Measurements from ENCODE around the gene C1QTNF1.
A peak's percentile ranks its signal among the peaks of the same experiment; 100 is the strongest.

C1QTNF1 gene

DNA sequence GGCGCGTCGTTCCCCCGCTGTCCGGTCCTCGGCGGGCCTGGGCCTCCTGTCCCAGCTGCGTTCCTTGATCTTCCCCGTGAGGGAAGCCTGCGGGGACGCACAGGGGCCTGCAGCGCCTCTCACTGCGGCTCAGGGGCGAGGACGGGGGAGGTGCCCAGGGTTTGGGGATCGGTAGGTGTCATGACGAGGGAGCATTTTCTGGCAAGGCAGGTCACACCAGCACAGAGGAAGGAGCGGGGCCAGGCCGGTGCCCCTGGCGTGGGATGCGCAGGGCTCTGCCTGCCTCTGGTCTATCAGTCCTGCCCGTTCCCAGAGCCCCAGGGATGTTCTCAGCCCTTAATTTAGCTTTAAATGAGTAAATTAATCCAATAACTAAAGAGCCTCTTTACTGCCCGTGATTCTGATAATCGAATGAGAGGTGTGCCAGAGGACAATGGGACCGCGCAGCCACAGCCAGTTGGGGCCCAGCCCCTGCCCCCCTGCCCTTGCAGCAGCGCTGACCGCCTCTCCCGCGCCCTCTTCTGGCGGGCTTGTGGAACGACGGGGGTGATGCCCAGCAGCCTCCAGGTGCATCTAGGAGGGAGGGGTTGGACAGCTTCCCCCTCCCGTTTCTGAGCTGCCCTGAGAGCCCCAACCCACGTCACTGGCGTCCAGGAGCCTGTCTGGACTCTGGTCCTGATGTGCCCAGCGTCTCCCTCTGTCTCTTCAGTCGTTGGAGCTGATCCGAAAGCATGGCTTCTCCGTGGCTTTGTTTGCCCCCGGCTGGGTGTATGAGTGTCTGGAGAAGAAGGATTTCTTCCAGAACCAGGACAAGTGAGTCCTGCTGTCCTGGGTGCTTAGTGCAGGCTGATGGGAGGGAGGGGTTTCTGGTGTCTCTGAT is 58.6 kb downstream of the C1QTNF1 start:
- DNase-seq, result peak; percentile 43

DNA sequence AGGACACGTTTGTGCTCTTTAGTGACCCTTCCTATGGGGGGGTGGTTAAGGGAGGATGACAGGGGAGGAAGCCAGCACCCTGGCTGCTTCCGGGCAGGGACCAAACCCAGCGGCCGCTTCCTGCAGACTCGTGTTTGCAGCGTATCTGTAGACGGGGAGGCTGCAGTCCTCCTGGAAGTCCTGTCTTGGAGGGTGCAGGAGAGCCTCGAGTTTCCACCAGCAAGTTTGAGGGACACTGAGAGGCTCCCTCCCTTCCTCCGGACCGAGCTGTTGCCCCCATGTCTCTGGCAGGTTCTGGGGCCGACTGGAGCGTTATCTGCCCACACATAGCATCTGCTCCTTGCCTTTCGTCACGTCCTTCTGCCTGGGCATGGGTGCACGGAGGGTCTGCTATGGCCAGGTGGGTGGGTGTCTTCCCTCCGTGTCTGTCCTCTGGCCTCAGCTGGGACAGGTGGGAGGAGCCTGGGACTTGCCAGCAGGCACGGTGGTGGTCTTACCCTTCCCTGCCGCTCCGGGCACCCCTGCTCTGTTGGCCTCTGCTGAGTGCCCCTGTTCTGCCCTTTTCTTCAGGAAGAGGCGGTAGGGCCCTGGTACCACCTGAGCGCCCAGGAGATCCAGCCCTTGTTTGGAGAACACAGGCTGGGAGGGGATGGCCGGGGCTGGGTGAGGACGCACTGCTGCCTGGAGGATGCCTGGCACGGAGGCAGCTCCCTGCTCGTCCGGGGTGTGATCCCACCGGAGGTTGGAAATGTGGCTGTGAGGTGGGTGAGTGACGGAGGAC is 59.4 kb downstream of the C1QTNF1 start:
- DNase-seq, result no peak

DNA sequence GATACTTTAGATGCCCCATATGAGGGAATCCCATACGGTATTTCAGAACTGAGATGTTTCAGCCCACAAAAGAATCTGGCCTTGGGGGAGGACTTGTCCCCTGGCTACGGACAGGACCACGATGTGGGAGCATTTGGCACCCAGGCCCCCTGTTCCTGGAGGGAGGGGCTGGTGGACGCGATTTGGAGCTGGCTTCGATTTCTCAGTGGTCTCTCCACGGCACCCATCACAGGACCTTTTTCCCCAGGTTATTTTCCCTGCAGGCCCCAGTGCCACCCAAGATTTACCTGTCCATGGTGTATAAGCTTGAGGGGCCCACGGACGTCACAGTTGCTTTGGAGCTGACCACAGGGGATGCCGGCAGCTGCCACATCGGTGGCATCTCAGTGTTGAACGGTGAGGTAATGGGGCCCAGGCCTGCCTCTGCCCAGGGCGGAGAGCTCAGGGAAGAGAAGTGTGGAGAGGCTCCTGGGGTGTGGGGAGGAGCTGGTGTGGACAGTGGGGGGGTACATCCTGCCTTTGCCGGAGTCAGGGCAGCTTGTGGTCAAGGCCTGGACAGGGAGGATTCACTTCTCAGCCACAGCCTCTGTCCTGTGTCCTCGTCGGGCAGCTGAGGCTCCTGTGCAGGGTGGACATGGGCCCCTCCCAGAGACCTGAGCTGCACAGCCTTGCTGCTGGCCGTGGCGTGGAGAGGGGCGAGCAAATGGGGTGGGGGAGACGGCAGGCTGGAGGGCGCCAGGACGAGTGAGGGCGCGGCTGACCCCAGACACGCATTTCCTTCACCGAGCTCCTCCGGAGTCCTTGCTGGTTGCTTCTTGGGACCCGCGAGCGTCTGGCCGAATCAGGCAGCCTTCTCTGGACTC is 60.6 kb downstream of the C1QTNF1 start:
- no peak for DNase-seq

DNA sequence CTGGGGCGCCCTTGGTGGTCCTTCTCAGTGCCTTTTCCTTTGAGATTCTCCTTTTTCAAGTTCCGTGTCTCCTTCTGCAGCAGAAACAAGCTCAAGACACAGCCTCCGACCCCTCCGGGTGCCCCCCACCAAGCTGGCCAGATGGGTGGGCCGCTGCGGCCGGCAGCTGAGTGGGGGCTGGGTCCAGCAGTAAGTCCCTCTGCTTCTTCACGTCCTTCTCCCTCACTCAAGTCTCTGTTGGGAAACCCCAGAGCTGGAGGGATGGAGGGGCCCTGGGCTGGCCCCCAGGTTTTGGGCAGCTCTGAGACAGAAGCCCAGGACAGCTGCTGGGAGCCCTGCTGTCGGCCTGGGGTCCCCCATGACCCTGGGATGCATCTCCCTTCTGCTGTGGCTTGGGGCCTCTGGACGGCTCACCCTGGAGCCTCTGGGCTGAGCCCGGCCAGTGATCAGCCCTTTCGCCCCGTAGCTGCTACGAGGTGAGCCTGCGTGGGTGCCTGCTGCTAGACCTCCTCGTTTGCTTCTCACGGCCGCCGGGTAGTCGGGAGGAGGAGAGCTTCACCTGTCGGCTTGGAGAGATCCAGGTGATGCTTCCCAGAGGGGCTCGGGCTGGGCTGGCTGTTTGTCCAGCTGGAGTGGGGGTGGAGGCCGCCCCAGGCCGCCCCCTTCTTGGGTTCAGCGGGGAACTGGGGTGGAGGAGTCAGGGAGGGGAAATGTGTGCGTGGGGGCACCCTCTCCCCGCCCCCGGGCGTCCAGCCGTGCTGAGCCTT is 61.4 kb downstream of the C1QTNF1 start:
- no peak for DNase-seq

DNA sequence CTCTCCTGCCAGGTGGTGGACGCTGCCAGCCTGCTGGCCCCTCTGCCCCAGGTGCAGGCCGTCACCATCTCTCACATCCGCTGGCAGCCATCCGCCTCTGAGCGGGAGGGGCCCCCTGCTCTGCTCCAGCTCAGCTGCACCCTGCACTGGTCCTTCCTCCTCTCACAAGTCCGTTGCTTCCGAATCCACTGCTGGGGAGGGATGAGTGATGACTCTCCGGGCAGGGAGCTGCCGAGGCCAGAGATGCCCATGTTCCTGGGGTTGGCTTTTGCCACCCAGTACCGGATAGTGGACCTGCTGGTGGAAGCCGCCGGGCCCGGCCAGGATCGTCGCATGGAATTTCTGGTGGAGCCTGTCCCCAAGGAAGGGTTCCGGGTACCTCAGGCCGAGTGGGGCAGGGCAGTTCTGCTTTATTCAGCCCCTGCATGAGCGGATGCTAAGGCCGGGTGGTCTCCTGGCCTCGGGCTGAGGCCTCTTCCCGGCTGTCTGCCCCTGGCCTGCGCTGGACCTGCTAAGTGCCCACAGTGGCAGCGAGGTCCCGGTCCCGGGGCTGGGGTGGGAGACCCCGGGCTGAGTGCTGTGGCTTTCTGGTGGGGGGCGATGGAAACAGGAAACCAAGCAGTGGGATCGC is 62.1 kb downstream of the C1QTNF1 start:
- DNase-seq, result no peak

DNA sequence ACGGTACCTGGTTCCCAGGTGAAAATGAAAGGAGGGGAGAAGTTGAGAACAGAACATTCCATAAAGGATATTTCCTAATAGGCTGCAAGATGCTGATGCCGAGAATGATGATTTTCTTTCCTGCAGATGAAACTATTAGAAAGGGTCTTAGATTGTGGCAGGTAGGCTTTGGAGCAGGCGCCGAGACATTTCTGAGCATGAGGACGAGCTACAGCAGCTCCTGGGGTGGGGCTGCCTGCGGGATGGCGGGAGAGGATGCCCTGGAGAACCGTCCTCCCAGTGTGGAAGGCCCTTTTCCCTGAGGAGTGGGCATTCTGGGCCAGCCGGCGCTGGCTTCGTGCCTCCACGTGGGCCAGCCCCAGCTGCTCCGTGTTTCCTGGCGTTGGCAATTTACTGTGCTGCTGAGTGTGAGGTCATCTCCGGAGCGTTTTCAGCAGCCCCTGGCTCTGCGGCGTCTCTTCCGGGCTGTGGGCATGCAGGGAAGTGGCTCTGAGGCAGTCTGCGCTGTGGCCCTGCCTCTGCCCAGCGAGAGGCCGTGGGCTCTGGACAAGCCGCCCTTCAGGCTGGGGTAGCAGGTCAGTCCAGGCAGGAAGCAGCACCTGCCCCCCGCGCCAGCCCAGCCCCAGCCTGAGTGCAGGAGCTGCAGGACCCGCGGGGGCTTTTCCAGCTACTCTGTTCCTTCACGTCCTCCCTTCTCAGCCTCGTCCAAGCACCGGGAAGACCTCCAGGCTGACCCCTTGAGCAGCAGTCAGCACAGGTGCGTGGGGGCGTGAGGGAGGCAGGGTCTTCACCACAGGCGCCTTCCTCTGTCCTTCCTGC is 62.8 kb downstream of the C1QTNF1 start:
- DNase-seq, result no peak

DNA sequence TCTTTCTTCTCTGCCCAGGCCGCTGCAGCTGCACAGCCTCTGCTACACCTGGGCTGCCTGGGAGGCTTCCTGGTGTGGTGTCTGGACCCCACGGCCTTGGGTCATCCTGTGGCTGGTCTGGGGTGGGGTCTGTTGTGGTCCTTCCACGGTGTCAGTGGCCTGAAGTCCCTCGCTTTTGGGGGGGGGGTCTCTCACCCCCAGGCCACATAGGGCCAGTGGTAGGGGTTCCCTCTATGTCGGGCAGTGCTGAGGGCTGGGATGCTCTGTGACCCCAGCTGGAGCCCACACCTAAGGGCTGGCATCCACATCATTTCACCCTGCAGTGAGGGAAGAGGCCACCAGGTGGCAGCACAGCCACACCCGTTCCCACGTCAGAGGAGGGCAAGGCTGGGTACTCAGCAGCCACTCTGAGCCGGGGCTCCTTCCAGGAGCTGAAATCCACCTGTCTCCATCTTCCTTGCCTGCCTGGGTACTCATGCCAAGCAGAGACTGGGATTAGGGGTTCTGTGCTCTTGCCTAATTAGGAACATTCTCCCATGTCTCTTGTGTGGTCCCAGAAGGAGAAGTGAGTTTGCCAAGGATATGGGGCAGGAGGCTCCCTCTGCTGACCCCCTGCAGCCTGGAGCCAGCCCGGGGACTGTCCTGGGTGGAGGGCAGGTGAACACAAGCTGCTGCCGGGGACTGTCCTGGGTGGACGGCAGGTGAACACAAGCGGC is 63.6 kb downstream of the C1QTNF1 start:
- peak; percentile 59 for DNase-seq

DNA sequence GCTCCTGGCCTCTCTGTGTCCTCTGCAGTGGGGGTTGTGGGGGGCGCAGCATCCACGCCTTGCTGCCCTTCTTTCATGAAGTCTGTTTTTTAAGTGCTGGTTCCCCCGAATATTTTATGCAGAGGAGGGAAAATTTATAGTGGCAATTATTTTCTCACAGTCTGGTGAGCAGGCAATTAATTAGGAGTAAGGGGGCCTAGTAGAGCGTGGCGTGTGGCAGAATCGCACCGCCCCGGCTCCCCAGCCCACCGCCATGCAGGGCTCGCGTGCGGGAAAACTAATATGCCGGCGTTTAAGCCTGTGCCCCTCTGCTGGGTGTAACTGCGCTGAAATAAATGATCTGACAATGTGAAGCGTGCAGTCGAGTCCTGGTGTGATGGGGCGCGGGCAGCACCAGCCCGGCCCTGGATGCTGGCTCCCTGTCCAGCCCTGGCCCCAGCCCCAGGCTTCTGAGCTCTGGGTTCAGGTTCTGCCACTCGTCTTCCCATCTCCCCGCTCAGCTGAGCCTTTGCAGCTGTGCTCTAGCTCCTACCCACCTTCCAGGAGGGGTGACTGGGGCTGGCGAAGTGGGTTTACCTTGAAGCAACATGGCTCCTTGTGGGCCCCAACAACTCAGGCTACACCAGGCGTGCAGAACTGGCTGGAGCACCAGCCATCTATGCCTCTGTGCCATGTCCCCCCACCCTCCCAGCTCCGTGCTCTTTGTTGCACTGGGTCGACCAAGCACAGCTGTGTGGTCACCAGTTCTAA is 64.5 kb downstream of the C1QTNF1 start:
- no peak for DNase-seq

DNA sequence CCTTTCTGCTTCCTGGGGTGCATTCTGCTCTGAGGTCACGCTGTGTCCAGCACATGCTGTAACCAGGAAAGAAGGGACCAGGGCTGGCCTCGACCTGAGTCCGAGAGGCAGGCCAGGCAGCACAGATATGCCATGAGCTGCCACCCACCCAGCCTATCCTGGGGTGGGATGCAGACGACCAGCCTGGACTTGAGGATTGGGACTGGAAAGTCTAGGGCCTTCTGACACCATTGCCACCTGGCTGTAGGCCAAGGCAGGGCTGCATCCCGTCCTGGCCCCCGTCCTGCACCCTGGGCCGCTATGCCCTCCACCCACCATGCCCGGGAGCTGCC is 65.0 kb downstream of the C1QTNF1 start:
- DNase-seq, result no peak

DNA sequence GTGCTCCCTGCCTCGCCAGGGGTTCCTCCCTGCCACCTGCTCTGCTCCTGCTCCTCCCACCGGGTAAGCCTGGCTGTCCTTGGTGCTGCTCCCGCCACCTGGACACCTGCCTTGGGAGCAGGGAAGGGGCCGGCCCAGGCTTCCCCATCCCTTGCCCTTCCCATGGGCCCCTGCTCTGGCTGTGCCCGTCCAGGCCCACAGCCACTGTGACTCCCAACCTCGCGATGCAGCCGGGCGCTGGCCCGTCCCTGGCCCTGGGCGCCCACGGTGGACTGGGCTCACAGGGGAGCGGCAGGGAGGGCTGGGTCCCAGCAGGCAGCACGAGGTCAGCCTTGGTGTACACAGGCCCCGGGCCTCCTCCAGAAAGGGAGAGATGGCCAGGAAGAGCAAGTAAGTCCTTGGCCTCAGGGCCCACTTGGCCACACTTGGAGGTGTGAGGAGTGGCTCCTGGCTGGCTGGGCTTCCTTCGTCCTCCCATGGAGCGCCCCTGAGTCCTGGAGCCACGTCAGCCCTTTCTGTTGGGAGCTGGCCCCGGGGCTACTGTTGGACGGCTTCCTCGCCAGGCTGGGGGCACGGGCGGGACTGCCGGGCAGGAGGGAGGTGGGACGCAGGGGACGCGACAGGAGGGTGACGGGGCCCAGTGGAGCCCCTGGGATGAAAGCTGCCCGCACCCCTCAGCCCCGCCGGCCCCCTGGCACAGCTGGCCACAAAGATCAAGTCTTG is 65.9 kb downstream of the C1QTNF1 start:
- DNase-seq, result no peak

DNA sequence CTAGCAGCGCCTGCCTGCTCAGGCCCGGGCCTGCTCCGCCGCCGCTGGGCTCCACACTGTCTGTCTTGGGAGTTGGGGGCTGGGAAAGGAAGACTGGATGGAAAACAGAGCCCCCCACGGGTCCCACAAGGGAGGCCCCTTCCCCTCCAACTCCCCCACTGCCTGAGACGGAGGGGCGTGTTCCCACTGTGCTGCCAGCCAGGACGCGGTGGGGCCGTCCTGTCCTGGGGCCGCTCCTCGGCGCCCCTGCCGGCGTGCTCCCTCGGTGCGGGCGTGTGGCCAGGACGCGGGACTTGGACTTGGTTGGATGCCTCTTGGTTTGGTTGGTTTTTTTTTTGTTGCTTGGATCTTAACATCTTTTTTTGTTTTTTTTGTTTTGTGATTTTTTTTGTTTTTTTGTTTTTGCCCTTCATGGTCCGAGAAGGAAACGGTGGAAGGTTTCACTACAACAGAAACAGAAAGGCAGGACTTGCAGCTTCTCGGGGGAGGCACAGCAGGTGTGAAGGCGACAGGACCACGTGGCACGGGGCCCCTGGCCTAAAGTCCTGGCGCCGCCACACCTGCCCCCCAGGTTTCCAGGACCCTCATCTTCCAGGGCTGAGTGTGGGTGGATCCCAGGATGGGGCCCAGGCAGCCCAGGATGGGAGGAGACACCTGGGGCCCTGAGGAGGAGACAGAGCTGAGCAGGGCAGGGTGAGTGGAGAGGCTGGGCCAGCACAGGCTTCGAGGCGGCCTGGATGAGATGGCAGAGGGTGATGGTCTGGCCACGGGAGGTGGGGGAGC is 66.7 kb downstream of the C1QTNF1 start:
- DNase-seq, result no peak

DNA sequence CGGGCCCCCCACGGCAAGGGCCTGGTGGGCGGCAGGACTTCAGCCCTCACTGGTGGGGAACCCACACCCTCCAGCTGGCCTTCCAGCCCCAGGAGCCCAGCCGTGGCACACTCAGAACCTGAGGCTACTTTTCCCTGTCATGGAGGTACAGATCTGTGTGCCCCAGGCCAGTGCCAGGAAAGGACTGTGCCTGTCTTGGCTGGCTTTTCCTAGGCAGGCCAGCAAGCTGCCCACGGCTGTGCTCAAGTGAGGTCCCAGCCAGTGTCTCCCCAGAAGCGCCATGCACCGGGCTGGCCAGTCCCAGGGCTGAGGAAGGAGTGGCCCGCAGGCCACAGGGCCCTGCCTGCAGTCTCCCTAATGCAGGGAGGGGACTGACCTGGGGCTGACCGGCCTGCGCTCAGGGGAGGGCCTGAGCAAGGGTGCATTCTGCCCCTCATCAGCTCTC is 67.3 kb downstream of the C1QTNF1 start:
- no peak for DNase-seq

DNA sequence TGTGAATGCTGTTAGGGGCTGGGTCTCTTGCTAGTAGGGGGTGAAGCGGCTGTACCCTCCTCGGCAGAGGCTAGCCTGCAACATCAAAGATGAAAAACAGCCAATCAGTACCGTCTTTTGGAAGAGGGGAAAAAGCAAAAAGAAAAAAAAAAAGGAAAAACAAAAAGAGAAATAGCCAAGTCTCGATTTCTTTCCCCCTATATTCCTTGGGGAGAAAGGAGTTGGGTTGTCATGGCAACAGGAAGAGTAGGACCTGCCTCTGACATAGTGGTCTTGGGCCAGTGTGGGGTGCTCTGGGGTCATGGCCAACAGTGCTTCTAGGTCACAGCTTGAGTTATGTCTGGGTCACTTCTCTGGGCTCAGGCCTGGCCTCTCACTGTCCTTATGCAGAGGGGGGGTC is 68.6 kb downstream of the C1QTNF1 start:
- DNase-seq, result no peak

DNA sequence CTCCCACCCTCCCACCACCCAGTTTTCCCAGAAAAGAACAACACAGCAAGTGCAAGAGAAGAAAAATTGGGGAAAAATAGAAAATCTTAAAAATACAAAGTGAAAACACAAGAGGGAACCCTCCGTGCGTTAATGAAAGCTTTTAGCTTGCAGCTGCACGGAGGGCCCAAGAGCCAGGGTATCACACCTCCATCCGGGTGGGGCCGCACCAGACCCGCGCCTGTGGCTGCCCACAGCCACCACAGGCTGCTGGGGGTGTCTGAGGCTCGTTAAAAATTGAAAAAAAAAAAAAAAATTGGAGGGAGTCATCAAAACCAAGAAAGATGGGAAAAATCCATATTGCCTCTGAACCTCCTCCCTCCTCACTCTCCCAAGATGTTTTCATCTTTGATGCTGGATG is 69.3 kb downstream of the C1QTNF1 start:
- no peak for DNase-seq

DNA sequence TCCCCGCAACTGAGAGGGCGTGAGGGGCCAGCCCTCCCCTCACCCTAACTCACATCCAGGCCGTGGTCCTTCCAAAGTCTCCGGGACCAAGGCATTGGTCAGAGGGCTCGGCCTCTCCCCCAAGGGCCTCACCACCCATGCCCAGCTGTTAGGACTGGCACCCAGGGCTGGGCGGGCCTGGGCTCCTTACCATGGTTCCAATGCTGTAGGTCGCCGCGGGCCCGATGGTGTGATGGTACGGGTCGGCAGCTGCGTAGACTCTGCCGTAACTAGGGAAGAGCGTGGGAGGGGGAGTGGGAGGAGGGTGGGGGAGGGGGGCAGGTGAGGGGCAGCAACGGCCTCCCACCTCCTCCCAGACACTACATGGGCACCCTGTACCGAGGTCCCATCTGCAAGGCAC is 70.3 kb downstream of the C1QTNF1 start:
- no peak for DNase-seq

DNA sequence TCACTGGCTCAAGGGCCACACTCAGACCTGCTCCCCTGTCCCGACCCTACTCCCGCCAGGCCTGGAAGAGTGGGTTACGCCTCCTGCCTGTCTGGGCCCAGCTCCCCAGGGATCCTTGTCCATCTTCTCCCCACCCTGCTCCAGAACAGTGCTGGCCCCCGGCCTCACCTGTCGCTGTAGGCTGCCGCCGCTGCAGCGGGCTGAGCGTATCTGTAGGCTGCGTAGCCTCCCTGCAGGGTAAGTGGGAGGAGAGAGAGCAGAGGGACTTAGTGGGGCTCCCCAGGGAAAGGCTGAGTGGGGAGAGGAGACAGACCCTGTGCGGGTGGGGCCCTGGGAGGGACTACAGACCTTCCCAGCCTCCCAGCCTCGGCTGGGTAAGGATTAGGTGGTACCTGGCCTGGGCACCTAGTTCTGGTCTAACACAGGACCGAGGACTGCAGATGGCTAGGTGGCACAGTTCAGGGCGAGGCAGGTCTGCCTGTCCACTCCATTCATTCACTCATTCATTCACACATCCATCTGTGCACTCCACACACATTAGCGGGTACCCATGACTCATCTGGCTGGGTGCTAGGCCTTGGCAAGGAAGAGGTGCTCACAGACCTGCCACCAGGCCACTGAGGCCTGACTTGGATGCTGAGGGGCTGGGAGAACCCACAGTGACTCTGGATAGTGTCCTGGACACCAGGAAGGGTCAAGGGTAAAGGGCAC is 71.5 kb downstream of the C1QTNF1 start:
- no peak for DNase-seq

DNA sequence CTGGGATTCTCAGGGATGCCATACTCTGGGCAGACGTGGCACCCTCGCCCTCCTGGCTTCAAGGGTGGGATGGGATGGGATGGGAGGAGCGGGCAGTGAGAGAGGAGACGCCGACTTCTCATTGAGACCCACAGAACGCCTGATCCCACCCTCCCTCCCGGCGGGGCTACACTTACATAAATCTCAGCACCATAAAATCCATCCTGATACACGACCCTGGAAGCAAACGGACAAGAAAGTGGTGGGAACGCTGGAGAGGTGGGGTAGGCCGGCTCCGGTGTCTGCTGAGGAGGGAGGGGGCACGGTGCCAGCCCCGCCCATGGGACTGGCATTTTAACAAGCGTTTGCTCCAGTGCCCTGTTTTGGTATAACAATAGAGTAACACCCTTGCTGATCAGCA is 72.5 kb downstream of the C1QTNF1 start:
- DNase-seq, result no peak

Data from CD4-positive, alpha-beta T cell treated with Interferon gamma for 1 hour (primary cell).